HEK293T (cell line): Measurements from ENCODE around the gene BACE1-AS.

ENCODE experiments used
- BHLHE40 ChIP-seq: fragments of 450-650 bp; IDR thresholded peaks from 2 replicates; pipeline ENCODE4 v1.6.1; 2016; ENCODE audit warnings: mild to moderate bottlenecking, moderate library complexity, borderline replicate concordance
- CTBP1 ChIP-seq: fragments of 450-650 bp; IDR thresholded peaks from 2 replicates; pipeline ENCODE4 v1.6.1; 2016; ENCODE audit warnings: borderline replicate concordance
- TARDBP ChIP-seq: fragments of 450-650 bp; IDR thresholded peaks from 2 replicates; pipeline ENCODE4 v1.6.1; 2016

DNA sequence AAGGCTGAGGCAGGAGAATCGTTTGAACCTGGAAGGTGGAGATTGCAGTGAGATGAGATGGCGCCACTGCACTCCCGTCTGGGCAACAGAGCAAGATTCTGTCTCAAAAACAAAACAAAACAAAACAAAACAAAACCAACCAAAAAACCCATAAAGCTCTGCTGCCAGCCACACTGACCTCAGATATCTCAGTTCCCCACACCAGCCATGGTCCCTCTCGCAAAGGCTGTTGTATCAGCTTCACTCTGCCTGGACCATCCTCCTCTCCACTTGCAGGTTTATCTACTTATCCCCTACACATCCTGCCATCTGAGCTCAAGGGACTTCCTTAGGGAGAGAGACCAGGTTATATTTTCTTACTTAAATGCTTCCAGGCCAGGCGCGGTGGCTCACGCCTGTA lies 11.1 kb downstream of the BACE1-AS start:
- TF ChIP-seq TARDBP (no peak), CTBP1 (no peak), BHLHE40 (no peak)
